Measurements from ENCODE around the gene JAG2.

JAG2 gene

DNA sequence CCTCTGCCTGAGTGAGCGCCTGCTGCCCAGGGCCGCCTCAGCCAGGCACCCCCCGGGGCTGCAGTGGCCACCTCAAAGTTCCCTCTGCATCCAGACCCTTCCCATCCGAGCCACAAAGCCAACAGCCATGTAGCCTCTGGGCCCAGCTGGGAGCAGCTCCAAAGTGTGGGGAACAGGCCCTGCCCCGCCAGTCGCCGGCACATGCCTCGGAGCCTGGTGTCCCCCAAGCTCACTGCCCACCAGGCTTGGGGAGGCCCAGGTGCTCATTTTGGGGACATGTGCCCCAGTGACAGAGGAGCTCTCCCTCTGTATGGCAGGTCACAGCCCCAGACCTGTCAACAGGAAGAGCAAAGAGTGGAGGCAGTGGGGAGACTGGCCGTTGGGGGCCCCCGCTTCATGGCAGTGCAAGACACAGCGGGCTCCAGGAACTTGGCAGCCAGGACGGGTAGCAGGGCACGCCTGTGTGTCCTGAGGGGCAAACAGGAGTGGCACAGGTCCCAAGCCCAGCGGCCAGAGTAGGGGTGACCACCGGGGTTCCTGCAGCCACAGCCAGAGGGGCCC is 29.9 kb downstream of the JAG2 start:
- Histone ChIP-seq H3K27ac (replicated peaks) (no peak overlapping the region), H3K27me3 (ENCODE audit: insufficient read depth, poor library complexity, severe bottlenecking) (no peaks in the 10 kb centered on the region), H3K4me3 (replicated peaks; ENCODE audit: insufficient read depth, low read length) (no peak overlapping the region)
- TF ChIP-seq POLR2AphosphoS5 (IDR thresholded peaks at IDR 0.05; ENCODE audit: low read depth) = no peak
- TF ChIP-seq GABPA (IDR thresholded peaks at IDR 0.05; ENCODE audit: low read depth) = no peak
- TF ChIP-seq, protein P1, sequence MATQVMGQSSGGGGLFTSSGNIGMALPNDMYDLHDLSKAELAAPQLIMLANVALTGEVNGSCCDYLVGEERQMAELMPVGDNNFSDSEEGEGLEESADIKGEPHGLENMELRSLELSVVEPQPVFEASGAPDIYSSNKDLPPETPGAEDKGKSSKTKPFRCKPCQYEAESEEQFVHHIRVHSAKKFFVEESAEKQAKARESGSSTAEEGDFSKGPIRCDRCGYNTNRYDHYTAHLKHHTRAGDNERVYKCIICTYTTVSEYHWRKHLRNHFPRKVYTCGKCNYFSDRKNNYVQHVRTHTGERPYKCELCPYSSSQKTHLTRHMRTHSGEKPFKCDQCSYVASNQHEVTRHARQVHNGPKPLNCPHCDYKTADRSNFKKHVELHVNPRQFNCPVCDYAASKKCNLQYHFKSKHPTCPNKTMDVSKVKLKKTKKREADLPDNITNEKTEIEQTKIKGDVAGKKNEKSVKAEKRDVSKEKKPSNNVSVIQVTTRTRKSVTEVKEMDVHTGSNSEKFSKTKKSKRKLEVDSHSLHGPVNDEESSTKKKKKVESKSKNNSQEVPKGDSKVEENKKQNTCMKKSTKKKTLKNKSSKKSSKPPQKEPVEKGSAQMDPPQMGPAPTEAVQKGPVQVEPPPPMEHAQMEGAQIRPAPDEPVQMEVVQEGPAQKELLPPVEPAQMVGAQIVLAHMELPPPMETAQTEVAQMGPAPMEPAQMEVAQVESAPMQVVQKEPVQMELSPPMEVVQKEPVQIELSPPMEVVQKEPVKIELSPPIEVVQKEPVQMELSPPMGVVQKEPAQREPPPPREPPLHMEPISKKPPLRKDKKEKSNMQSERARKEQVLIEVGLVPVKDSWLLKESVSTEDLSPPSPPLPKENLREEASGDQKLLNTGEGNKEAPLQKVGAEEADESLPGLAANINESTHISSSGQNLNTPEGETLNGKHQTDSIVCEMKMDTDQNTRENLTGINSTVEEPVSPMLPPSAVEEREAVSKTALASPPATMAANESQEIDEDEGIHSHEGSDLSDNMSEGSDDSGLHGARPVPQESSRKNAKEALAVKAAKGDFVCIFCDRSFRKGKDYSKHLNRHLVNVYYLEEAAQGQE (IDR thresholded peaks at IDR 0.05; ENCODE audit: insufficient replicate concordance, low read depth) = no peak
- no peak for TF ChIP-seq SPI1 (IDR thresholded peaks at IDR 0.05; ENCODE audit: borderline replicate concordance, low read depth)
- TF ChIP-seq, protein P2, sequence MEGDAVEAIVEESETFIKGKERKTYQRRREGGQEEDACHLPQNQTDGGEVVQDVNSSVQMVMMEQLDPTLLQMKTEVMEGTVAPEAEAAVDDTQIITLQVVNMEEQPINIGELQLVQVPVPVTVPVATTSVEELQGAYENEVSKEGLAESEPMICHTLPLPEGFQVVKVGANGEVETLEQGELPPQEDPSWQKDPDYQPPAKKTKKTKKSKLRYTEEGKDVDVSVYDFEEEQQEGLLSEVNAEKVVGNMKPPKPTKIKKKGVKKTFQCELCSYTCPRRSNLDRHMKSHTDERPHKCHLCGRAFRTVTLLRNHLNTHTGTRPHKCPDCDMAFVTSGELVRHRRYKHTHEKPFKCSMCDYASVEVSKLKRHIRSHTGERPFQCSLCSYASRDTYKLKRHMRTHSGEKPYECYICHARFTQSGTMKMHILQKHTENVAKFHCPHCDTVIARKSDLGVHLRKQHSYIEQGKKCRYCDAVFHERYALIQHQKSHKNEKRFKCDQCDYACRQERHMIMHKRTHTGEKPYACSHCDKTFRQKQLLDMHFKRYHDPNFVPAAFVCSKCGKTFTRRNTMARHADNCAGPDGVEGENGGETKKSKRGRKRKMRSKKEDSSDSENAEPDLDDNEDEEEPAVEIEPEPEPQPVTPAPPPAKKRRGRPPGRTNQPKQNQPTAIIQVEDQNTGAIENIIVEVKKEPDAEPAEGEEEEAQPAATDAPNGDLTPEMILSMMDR (IDR thresholded peaks at IDR 0.05; ENCODE audit: insufficient read depth, low read length) = no peak
- DNase-seq (ENCODE audit: low read depth in 1 of 2, low spot score in 1 of 2) = no peak

- H3K27me3 ChIP-seq (ENCODE audit: insufficient read depth, poor library complexity, severe bottlenecking) = no peaks in the 10 kb centered on the region
- no peak for DNase-seq (ENCODE audit: low read depth in 1 of 2, low spot score in 1 of 2)
- TF ChIP-seq POLR2AphosphoS5 (IDR thresholded peaks at IDR 0.05; ENCODE audit: low read depth) = no peak
- TF ChIP-seq, protein P2 (IDR thresholded peaks at IDR 0.05; ENCODE audit: insufficient read depth, low read length) = no peak
- TF ChIP-seq, protein P1 (IDR thresholded peaks at IDR 0.05; ENCODE audit: insufficient replicate concordance, low read depth) = no peak
- TF ChIP-seq SPI1 (IDR thresholded peaks at IDR 0.05; ENCODE audit: borderline replicate concordance, low read depth) = no peak
- no peak for TF ChIP-seq GABPA (IDR thresholded peaks at IDR 0.05; ENCODE audit: low read depth)
- H3K27ac ChIP-seq (replicated peaks) = no peak overlapping the region
- H3K4me3 ChIP-seq (replicated peaks; ENCODE audit: insufficient read depth, low read length) = no peak overlapping the region
These were observed 30.5 kb downstream of the JAG2 start for GRCh38 chr14:105138021-105138541.

- no peak overlapping the region for H3K4me3 ChIP-seq (replicated peaks; ENCODE audit: insufficient read depth, low read length)
- no peak for TF ChIP-seq GABPA (IDR thresholded peaks at IDR 0.05; ENCODE audit: low read depth)
- TF ChIP-seq, protein P1 (IDR thresholded peaks at IDR 0.05; ENCODE audit: insufficient replicate concordance, low read depth) = no peak
- TF ChIP-seq, protein P2 (IDR thresholded peaks at IDR 0.05; ENCODE audit: insufficient read depth, low read length) = no peak
- no peak for TF ChIP-seq POLR2AphosphoS5 (IDR thresholded peaks at IDR 0.05; ENCODE audit: low read depth)
- TF ChIP-seq SPI1 (IDR thresholded peaks at IDR 0.05; ENCODE audit: borderline replicate concordance, low read depth) = no peak
These were observed 31.0 kb downstream of the JAG2 start for GRCh38 chr14:105137481-105138020.

More at GRCh38 chr14:105137481-105138020, 31.0 kb downstream of the JAG2 start:
- no peaks in the 10 kb centered on the region for H3K27me3 ChIP-seq (ENCODE audit: insufficient read depth, poor library complexity, severe bottlenecking)
- H3K27ac ChIP-seq (replicated peaks) = no peak overlapping the region
- DNase-seq (ENCODE audit: low read depth in 1 of 2, low spot score in 1 of 2) = no peak

Data from HL-60 (cell line).